GM12892 (cell line): Measurements from ENCODE around the gene IGLON5.

Experiments used
- POLR2A ChIP-seq: IDR thresholded peaks from 2 replicates; pipeline ENCODE4 v1.6.1; 2011; ENCODE audit warnings: low read depth, low read length, control low read depth
- TAF1 ChIP-seq: IDR thresholded peaks from 2 replicates; pipeline ENCODE4 v1.6.1; 2011; ENCODE audit warnings: low read depth, mild to moderate bottlenecking, control low read depth, low read length, borderline replicate concordance

DNA sequence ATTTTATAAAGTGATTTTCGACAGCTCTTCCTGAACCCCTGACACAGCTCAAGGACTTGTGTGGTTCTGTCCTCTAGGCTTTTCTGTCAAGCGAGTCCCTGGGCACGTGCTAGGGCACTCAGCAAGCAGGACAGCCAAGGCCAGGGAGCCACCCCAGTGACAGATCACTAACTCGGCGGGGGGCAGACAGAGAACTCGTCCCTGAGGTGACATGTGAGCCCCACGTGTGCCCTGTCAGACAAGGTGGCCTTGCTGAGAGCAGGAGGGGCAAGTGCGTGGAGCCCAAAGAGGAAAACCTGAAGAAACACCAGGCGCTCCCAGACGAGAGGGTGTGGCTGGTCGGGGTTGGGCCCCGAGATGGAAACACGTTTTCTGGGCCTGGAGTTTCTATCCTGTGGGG, 49.8 kb downstream of the IGLON5 start:
- TF ChIP-seq POLR2A (no peak), TAF1 (no peak)
